ENCODE results near the gene PTPN1. TPM values are rescaled to one million over a fixed set of nuclear protein-coding genes. Genes with fewer than 3 reads are reported as not detected.
A peak's percentile ranks its signal among the peaks of the same experiment; 100 is the strongest.

Gene PTPN1
- total and polyA plus RNA-seq, 2 of the 13 experiments (the other 11 are each of a cell fraction or from before 2014, with no cell fraction given): 17.7 to 37.2 TPM

DNA sequence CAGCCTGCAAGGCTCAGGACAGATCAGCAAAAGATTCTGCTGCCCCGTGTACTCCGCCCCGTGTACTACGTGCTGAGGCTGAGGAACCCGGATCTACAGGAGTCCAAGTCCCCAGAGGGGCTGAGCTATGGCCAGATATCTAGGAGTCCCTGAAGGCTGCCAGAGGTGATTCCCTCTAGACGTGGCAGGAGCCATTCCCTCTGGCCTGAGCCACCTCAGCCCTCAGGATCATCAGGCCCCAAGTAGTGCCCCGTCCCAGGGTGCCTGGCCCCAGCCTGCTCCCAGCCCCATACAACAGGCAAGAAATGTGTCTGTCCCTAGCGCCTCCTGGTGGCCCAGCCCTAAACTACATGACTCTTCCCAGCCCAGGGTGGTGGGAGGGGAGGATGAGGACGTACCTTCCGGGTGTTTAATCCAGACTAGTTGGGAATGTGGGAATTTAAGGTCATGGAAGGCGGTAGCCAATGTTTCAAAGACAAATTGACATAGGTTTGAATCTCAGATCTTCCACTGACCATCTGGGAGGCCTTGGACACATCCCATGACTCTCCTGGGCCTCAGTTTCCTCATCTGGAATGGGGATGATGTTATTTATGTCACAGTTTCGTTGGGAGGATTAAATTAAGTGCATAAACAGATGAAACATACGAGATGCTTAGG, 49.4 kb upstream of the PTPN1 start (continued):
- TF ChIP-seq, protein P1, sequence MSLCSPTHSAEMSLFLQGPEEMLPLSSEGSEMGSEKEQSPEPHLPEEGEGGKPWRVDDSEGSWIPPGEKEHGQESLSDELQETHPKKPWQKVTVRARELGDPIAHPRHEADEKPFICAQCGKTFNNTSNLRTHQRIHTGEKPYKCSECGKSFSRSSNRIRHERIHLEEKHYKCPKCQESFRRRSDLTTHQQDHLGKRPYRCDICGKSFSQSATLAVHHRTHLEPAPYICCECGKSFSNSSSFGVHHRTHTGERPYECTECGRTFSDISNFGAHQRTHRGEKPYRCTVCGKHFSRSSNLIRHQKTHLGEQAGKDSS (CRISPR knock-in tag; IDR thresholded peaks at IDR 0.05; ENCODE audit: borderline replicate concordance, low read depth): peak; percentile 92; the same call in 1 of the 2 replicates
- TF ChIP-seq MTF2 (CRISPR knock-in tag; IDR thresholded peaks at IDR 0.05; ENCODE audit: borderline replicate concordance) (no peak), ZNF766 (CRISPR knock-in tag; IDR thresholded peaks at IDR 0.05; ENCODE audit: borderline replicate concordance) (0 out of 2 replicates have a peak, but pooled peaks have one; percentile 67), GLI4 (CRISPR knock-in tag; IDR thresholded peaks at IDR 0.05; ENCODE audit: borderline replicate concordance) (0 out of 2 replicates have a peak, but pooled peaks have one; percentile 21), ZNF782 (CRISPR knock-in tag; IDR thresholded peaks at IDR 0.05; ENCODE audit: borderline replicate concordance) (no peak), MED8 (CRISPR knock-in tag; IDR thresholded peaks at IDR 0.05; ENCODE audit: insufficient replicate concordance) (peak; percentile 95), FOXM1 (CRISPR knock-in tag; IDR thresholded peaks at IDR 0.05) (no peak), ZFP62 (CRISPR knock-in tag; IDR thresholded peaks at IDR 0.05) (no peak), HOXA3 (CRISPR knock-in tag; IDR thresholded peaks at IDR 0.05) (peak; percentile 74; the same call in 1 of the 2 replicates), KLF6 (CRISPR knock-in tag; IDR thresholded peaks at IDR 0.05) (peak; percentile 18), SYNCRIP (IDR thresholded peaks at IDR 0.05; ENCODE audit: insufficient read depth, low read depth, low read length) (no peak)
- TF ChIP-seq, protein P2, sequence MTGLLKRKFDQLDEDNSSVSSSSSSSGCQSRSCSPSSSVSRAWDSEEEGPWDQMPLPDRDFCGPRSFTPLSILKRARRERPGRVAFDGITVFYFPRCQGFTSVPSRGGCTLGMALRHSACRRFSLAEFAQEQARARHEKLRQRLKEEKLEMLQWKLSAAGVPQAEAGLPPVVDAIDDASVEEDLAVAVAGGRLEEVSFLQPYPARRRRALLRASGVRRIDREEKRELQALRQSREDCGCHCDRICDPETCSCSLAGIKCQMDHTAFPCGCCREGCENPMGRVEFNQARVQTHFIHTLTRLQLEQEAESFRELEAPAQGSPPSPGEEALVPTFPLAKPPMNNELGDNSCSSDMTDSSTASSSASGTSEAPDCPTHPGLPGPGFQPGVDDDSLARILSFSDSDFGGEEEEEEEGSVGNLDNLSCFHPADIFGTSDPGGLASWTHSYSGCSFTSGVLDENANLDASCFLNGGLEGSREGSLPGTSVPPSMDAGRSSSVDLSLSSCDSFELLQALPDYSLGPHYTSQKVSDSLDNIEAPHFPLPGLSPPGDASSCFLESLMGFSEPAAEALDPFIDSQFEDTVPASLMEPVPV (CRISPR knock-in tag; IDR thresholded peaks at IDR 0.05): no peak; the same call in 1 of the 2 replicates
- TF ChIP-seq, protein P3, sequence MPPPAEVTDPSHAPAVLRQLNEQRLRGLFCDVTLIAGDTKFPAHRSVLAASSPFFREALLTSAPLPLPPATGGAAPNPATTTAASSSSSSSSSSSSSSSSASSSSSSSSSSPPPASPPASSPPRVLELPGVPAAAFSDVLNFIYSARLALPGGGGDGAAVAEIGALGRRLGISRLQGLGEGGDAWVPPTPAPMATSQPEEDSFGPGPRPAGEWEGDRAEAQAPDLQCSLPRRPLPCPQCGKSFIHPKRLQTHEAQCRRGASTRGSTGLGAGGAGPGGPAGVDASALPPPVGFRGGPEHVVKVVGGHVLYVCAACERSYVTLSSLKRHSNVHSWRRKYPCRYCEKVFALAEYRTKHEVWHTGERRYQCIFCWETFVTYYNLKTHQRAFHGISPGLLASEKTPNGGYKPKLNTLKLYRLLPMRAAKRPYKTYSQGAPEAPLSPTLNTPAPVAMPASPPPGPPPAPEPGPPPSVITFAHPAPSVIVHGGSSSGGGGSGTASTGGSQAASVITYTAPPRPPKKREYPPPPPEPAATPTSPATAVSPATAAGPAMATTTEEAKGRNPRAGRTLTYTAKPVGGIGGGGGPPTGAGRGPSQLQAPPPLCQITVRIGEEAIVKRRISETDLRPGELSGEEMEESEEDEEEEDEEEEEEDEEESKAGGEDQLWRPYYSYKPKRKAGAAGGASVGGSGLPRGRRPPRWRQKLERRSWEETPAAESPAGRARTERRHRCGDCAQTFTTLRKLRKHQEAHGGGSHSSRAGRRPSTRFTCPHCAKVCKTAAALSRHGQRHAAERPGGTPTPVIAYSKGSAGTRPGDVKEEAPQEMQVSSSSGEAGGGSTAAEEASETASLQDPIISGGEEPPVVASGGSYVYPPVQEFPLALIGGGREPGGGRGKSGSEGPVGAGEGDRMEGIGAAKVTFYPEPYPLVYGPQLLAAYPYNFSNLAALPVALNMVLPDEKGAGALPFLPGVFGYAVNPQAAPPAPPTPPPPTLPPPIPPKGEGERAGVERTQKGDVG (CRISPR knock-in tag; IDR thresholded peaks at IDR 0.05; ENCODE audit: borderline replicate concordance): peak; percentile 99; the same call in 1 of the 2 replicates
- TF ChIP-seq, protein P4, sequence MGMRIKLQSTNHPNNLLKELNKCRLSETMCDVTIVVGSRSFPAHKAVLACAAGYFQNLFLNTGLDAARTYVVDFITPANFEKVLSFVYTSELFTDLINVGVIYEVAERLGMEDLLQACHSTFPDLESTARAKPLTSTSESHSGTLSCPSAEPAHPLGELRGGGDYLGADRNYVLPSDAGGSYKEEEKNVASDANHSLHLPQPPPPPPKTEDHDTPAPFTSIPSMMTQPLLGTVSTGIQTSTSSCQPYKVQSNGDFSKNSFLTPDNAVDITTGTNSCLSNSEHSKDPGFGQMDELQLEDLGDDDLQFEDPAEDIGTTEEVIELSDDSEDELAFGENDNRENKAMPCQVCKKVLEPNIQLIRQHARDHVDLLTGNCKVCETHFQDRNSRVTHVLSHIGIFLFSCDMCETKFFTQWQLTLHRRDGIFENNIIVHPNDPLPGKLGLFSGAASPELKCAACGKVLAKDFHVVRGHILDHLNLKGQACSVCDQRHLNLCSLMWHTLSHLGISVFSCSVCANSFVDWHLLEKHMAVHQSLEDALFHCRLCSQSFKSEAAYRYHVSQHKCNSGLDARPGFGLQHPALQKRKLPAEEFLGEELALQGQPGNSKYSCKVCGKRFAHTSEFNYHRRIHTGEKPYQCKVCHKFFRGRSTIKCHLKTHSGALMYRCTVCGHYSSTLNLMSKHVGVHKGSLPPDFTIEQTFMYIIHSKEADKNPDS (CRISPR knock-in tag; IDR thresholded peaks at IDR 0.05): no peak; the same call in 1 of the 2 replicates
- TF ChIP-seq, protein P5, sequence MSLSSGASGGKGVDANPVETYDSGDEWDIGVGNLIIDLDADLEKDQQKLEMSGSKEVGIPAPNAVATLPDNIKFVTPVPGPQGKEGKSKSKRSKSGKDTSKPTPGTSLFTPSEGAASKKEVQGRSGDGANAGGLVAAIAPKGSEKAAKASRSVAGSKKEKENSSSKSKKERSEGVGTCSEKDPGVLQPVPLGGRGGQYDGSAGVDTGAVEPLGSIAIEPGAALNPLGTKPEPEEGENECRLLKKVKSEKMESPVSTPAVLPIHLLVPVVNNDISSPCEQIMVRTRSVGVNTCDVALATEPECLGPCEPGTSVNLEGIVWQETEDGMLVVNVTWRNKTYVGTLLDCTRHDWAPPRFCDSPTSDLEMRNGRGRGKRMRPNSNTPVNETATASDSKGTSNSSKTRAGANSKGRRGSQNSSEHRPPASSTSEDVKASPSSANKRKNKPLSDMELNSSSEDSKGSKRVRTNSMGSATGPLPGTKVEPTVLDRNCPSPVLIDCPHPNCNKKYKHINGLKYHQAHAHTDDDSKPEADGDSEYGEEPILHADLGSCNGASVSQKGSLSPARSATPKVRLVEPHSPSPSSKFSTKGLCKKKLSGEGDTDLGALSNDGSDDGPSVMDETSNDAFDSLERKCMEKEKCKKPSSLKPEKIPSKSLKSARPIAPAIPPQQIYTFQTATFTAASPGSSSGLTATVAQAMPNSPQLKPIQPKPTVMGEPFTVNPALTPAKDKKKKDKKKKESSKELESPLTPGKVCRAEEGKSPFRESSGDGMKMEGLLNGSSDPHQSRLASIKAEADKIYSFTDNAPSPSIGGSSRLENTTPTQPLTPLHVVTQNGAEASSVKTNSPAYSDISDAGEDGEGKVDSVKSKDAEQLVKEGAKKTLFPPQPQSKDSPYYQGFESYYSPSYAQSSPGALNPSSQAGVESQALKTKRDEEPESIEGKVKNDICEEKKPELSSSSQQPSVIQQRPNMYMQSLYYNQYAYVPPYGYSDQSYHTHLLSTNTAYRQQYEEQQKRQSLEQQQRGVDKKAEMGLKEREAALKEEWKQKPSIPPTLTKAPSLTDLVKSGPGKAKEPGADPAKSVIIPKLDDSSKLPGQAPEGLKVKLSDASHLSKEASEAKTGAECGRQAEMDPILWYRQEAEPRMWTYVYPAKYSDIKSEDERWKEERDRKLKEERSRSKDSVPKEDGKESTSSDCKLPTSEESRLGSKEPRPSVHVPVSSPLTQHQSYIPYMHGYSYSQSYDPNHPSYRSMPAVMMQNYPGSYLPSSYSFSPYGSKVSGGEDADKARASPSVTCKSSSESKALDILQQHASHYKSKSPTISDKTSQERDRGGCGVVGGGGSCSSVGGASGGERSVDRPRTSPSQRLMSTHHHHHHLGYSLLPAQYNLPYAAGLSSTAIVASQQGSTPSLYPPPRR (CRISPR knock-in tag; IDR thresholded peaks at IDR 0.05; ENCODE audit: borderline replicate concordance): peak; percentile 82
